Ovary (tissue), 9 donors: Measurements from ENCODE around the gene CROCC2. TPM values are rescaled to one million over a fixed set of nuclear protein-coding genes. Genes with fewer than 3 reads are reported as not detected.

ENCODE experiments used
- DNase-seq, 5 donors: peaks; one replicate each; pipeline ENCODE4 v3.0.0-alpha.2; 2019 to 2020
- H3K27ac ChIP-seq, 2 donors: fragments of 200-600 bp; one replicate each; pipeline versions ENCODE4 v1.5.1 to v1.8.0; 2019 to 2022
- H3K27me3 ChIP-seq: fragments of 200-600 bp; one replicate; pipeline ENCODE4 v1.8.0; 2022
- H3K36me3 ChIP-seq: fragments of 200-600 bp; sonication (generic); one replicate; pipeline ENCODE4 v1.5.1; 2019
- H3K4me1 ChIP-seq: one replicate; pipeline ENCODE4 v1.8.1; 2013; ENCODE audit warnings: mild to moderate bottlenecking, moderate library complexity; ENCODE audit not compliant: insufficient read depth
- H3K4me3 ChIP-seq: fragments of 200-600 bp; sonication (generic); one replicate; pipeline ENCODE4 v1.5.1; 2017
- H3K9me3 ChIP-seq, 2 donors: fragments of 200-600 bp in 1 of 2; sonication (generic) in 1 of 2; one replicate each; pipeline versions ENCODE4 v1.5.1 to v1.8.1; 2013 to 2019; ENCODE audit warnings: mild to moderate bottlenecking in 1 of 2, moderate library complexity in 1 of 2
- CTCF ChIP-seq, 3 donors: fragments of 450-650 bp in 2 of 3; fragments of 200-600 bp in 1 of 3; IDR thresholded peaks; one replicate each; pipeline versions ENCODE4 v1.5.1 to v1.8.0; 2016 to 2022; ENCODE audit warnings: antibody characterized with exemption in 3 of 3, mild to moderate bottlenecking in 1 of 3
- EP300 ChIP-seq: sonication (generic); formaldehyde crosslinking; IDR thresholded peaks from one replicate; pipeline ENCODE4 v1.6.1; 2017; ENCODE audit warnings: antibody characterized with exemption
- POLR2A ChIP-seq: fragments of 450-650 bp; IDR thresholded peaks from one replicate; pipeline ENCODE4 v1.6.1; 2017; ENCODE audit warnings: antibody characterized with exemption, mild to moderate bottlenecking, moderate library complexity
- WGBS, 3 donors: extraction: QIAGEN DNeasy Blood & Tissue Kit in 1 of 3; methylation state at CpG; one replicate each; pipeline versions ENCODE4 v1.1.5 to v1.1.7; 2013 to 2017; 5-methylcytosine and 5-hydroxymethylcytosine counted together
- intact Hi-C, 4 donors: fragments of 100-400 bp; cut with DNase I; formaldehyde crosslinking; loops; one replicate each; pipeline versions ENCODE4 v1.11.0 to v1.15.1; 2022 to 2023
- polyA plus RNA-seq, 2 donors: library from polyadenylated mRNA; stranded (reverse); fragments of 200-250 nt in 1 of 2; fragments of 350-450 nt in 1 of 2; fragmentation: Illumina TruSeq in 1 of 2; extraction: RNeasy Lipid Tissue Mini Kit (QIAGEN cat#74804) in 1 of 2; gene quantifications; one replicate each; pipeline ENCODE4 v1.2.3, GENCODE V29; 2013 to 2014
- total RNA-seq, 7 donors: library from RNA; depleted of rRNA in 2 of 7; stranded (reverse); fragments of >200 nt in 2 of 7; fragmentation: NEBNext Ultra II Directional in 3 of 7; extraction: Animal tissue kit (Norgen Biotek cat#: 25700) in 3 of 7; gene quantifications; one replicate each; pipeline versions ENCODE4 v1.1.0 to v1.2.4, GENCODE V29; 2016 to 2023
- donor health status: DM: no; HTN: no; CAD: no; lungs with moderate emphysema.
- donor health status: DM: no; HTN: no; CAD: no.
- donor health status: Bipolar disorder and iron deficiency.
- donor health status: DM: yes; HTN: yes; CAD: no.
- donor health status: DM: no; HTN: no; CAD: no.
- donor health status: DM: yes; HTN: yes; CAD: no.

The CROCC2 gene
- total and polyA plus RNA-seq, 9 donors: 0.15 to 6.1 (median 1.5) TPM; not detected in 1

- 88 to 90% (median 88%) methylated on average over 33 to 34 of the region's 34 CpGs for WGBS, 3 donors
- no peak for TF ChIP-seq CTCF (IDR thresholded peaks at IDR 0.05)
- TF ChIP-seq POLR2A: no peak
- no peak for TF ChIP-seq EP300
- H3K27ac ChIP-seq: no peak overlapping the region
- H3K4me3 ChIP-seq: no peak overlapping the region
- peak in 2 of 5 donors; percentile 9 to 28 for DNase-seq
- no peaks in the 10 kb centered on the region for H3K36me3 ChIP-seq
- no peaks in the 10 kb centered on the region for H3K27me3 ChIP-seq
- H3K9me3 ChIP-seq: no peaks in the 10 kb centered on the region
- intact Hi-C loops: no loop called here
- H3K4me1 ChIP-seq: no peaks in the 10 kb centered on the region
These were observed 2.7 kb upstream of the CROCC2 start for GRCh38 chr2:240903191-240904060.

GRCh38 chr2:240904216-240905175, 1.6 kb upstream of the CROCC2 start:
- DNase-seq: peak in 2 of 5 donors; percentile 9 to 26

GRCh38 chr2:240905176-240905781, 857 bp upstream of the CROCC2 start:
- H3K27ac ChIP-seq: no peak overlapping the region
- no peaks in the 10 kb centered on the region for H3K36me3 ChIP-seq
- TF ChIP-seq EP300 (no peak), POLR2A (no peak)
- H3K4me3 ChIP-seq: no peak overlapping the region
- intact Hi-C loops: no loop called here
- no peaks in the 10 kb centered on the region for H3K27me3 ChIP-seq
- H3K4me1 ChIP-seq: no peaks in the 10 kb centered on the region
- DNase-seq: peak in 2 of 5 donors; percentile 16 to 31
- H3K9me3 ChIP-seq: no peaks in the 10 kb centered on the region
- WGBS, 3 donors: 81 to 87% (median 87%) methylated on average over 10 to 13 of the region's 13 CpGs

More at GRCh38 chr2:240904216-240905175, 1.6 kb upstream of the CROCC2 start:
- Histone ChIP-seq H3K4me1 (no peaks in the 10 kb centered on the region), H3K27me3 (no peaks in the 10 kb centered on the region), H3K36me3 (no peaks in the 10 kb centered on the region), H3K4me3 (no peak overlapping the region), H3K27ac (no peak overlapping the region), H3K9me3 (no peaks in the 10 kb centered on the region)
- intact Hi-C loops: no loop called here
- 84 to 89% (median 85%) methylated on average over 17 to 19 of the region's 19 CpGs for WGBS, 3 donors
- TF ChIP-seq EP300 (no peak), POLR2A (no peak), CTCF (IDR thresholded peaks at IDR 0.05) (no peak)

- TF ChIP-seq CTCF (IDR thresholded peaks at IDR 0.05) (no peak), EP300 (no peak), POLR2A (no peak)
- no peaks in the 10 kb centered on the region for H3K27me3 ChIP-seq
- WGBS, 3 donors: 60 to 64% (median 63%) methylated on average over 21 to 22 of the region's 22 CpGs
These were observed 915 bp downstream of the CROCC2 start for GRCh38 chr2:240906911-240907590.

More at GRCh38 chr2:240906911-240907590, 915 bp downstream of the CROCC2 start:
- Histone ChIP-seq H3K4me3 (no peak overlapping the region), H3K27ac (no peak overlapping the region), H3K36me3 (no peaks in the 10 kb centered on the region), H3K9me3 (no peaks in the 10 kb centered on the region), H3K4me1 (no peaks in the 10 kb centered on the region)
- no peak for DNase-seq
- intact Hi-C loops: no loop called here
